Large intestine (tissue), 3 donors: Measurements from ENCODE around the gene TNFRSF18. TPM values are rescaled to one million over a fixed set of nuclear protein-coding genes. Genes with fewer than 3 reads are reported as not detected.

Experiments
- DNase-seq, 2 donors: peaks; one replicate each; pipeline versions ENCODE4 v3.0.0 to v3.0.0-alpha.2; 2013
- H3K27ac ChIP-seq: one replicate; pipeline ENCODE4 v1.5.1; 2013; ENCODE audit warnings: low read length
- H3K27me3 ChIP-seq: 2 replicates; pipeline ENCODE4 v1.6.1; 2013; ENCODE audit warnings: low read length; ENCODE audit not compliant: control insufficient read depth, insufficient read depth
- H3K36me3 ChIP-seq: 2 replicates; pipeline ENCODE4 v1.6.1; 2013; ENCODE audit warnings: low read length; ENCODE audit not compliant: control insufficient read depth, insufficient read depth
- H3K4me1 ChIP-seq: one replicate; pipeline ENCODE4 v1.6.1; 2013; ENCODE audit warnings: low read length; ENCODE audit not compliant: control insufficient read depth, insufficient read depth
- H3K4me3 ChIP-seq: one replicate; pipeline ENCODE4 v1.5.1; 2013; ENCODE audit warnings: low read length
- H3K9me3 ChIP-seq: one replicate; pipeline ENCODE4 v1.6.1; 2013; ENCODE audit warnings: mild to moderate bottlenecking, low read depth, low read length, moderate library complexity; ENCODE audit not compliant: control insufficient read depth
- WGBS: methylation state at CpG from one replicate; pipeline ENCODE4 v1.1.5; 2013; ENCODE audit warnings: low lambda C conversion rate; ENCODE audit not compliant: insufficient coverage; 5-methylcytosine and 5-hydroxymethylcytosine counted together
- polyA plus RNA-seq: library from polyadenylated mRNA; unstranded; fragments of 120-200 nt; gene quantifications from one replicate; pipeline ENCODE4 v1.2.1, GENCODE V29; 2013

Gene TNFRSF18
- polyA plus RNA-seq, 1 donor, result 0.49 TPM

GRCh38 chr1:1217621-1218523 lies 11.5 kb upstream of the TNFRSF18 start:
- Histone ChIP-seq H3K27ac (no peak overlapping the region), H3K4me3 (no peak overlapping the region), H3K4me1 (no peaks in the 10 kb centered on the region), H3K27me3 (no peaks in the 10 kb centered on the region), H3K9me3 (peaks cover 18% of the 10 kb centered on the region), H3K36me3 (peaks cover 69% of the 10 kb centered on the region)
- 100% methylated on average over 1 of the region's 52 CpGs for WGBS
- DNase-seq, result no peak

DNA sequence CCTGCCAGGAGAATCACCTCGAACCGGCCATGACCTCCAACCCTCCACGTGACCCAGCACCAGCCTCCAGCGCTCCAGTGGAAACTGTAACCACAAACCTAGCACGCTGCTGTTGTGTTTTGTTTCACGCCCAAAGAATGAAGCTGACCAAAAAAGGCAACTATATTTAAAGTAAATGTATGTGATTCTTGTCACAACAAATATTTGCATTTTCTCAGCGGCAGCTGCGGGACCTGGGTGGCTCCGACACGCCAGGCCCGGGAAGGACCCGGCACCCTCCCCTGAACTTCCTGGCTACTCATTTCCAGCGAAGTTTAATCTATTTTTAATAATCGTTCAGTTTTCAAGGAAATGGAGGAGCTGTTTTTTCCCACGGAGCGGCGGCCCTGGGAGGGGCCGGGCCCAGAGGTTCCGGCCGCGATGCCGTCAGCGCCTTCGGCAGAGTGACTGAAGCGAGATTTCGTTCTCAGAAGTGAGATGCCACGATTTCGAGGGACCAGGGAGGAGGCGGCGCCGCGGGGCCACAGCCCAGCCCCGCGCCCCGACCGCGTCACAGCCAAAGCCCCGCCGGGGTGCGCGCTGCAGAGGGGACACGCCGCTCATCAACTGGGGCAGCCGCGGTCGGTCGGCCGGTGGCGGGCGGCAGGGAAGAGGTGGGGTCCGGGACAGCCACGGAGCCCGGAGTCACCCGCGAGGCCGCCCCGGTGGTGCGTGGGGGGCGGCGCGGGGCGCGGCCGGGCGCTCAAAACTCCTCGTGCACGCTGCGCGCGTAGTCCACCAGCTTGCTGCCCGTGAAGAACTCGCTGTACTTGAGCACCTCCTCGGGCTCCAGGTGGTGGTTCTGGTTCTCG lies 10.6 kb upstream of the TNFRSF18 start:
- DNase-seq, result no peak
- no peak overlapping the region for H3K4me3 ChIP-seq
- WGBS, result no CpG with 5 or more reads among the region's 74 CpGs
- no peaks in the 10 kb centered on the region for H3K27me3 ChIP-seq
- H3K4me1 ChIP-seq, result no peaks in the 10 kb centered on the region
- no peak overlapping the region for H3K27ac ChIP-seq
- H3K36me3 ChIP-seq, result peaks cover 61% of the 10 kb centered on the region
- H3K9me3 ChIP-seq, result peaks cover 18% of the 10 kb centered on the region

GRCh38 chr1:1215881-1216605 lies 9.7 kb upstream of the TNFRSF18 start:
- peaks cover 18% of the 10 kb centered on the region for H3K9me3 ChIP-seq
- H3K27me3 ChIP-seq, result no peaks in the 10 kb centered on the region
- H3K27ac ChIP-seq, result no peak overlapping the region
- no peak overlapping the region for H3K4me3 ChIP-seq
- no CpG with 5 or more reads among the region's 21 CpGs for WGBS
- H3K36me3 ChIP-seq, result peaks cover 51% of the 10 kb centered on the region
- DNase-seq, result no peak
- no peaks in the 10 kb centered on the region for H3K4me1 ChIP-seq

GRCh38 chr1:1215080-1215676 lies 8.8 kb upstream of the TNFRSF18 start:
- no CpG with 5 or more reads among the region's 11 CpGs for WGBS
- Histone ChIP-seq H3K4me3 (no peak overlapping the region), H3K4me1 (no peaks in the 10 kb centered on the region), H3K9me3 (peaks cover 18% of the 10 kb centered on the region), H3K27me3 (no peaks in the 10 kb centered on the region), H3K36me3 (peaks cover 43% of the 10 kb centered on the region), H3K27ac (no peak overlapping the region)
- DNase-seq, result no peak

- no CpG with 5 or more reads among the region's 56 CpGs for WGBS
- DNase-seq, result no peak
- peaks cover 18% of the 10 kb centered on the region for H3K9me3 ChIP-seq
- no peaks in the 10 kb centered on the region for H3K4me1 ChIP-seq
- peaks cover 29% of the 10 kb centered on the region for H3K36me3 ChIP-seq
- peaks cover 6% of the 10 kb centered on the region for H3K27me3 ChIP-seq
- H3K27ac ChIP-seq, result no peak within 1 kb of the TSS
- no peak within 1 kb of the TSS for H3K4me3 ChIP-seq
Observed at GRCh38 chr1:1213345-1214265, 7.2 kb upstream of the TNFRSF18 start, which contains the start of gene TNFRSF4. TSS of gene TNFRSF4 (minus strand) at chr1:1214153. CDS start at chr1:1214127, 26 bp downstream.

DNA sequence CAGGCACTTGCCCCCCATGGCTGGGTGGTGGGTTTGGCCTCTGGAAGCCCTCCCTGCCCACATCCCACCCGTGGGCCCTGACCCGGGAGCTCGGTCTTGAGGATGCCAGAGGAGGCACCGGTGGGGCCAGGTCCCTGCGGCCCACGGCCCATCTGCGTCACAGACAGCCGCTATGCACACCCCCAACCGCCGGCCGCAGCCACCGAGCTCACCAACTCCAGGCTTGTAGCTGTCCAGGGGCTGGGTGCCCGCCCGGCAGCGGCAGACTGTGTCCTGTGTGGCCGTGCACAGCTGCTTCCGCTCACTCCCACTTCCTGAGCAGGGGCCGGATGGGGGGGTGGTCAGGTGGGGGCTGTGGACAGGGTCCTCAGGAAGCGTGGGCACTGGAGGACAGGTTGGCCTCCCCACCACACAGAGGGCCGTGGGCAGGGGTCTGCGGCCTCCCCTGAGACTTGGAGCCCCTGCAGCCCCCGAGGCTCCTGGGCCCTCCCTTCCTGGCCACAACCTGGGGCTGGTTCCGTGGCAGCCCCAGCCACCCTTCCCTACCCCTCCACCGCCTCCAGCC lies 6.5 kb upstream of the TNFRSF18 start:
- no peaks in the 10 kb centered on the region for H3K4me1 ChIP-seq

GRCh38 chr1:1211541-1212441 lies 5.4 kb upstream of the TNFRSF18 start:
- WGBS, result no CpG with 5 or more reads among the region's 28 CpGs
- Histone ChIP-seq H3K9me3 (peaks cover 5% of the 10 kb centered on the region), H3K27ac (no peak overlapping the region), H3K4me3 (no peak overlapping the region), H3K4me1 (no peaks in the 10 kb centered on the region), H3K36me3 (peaks cover 14% of the 10 kb centered on the region), H3K27me3 (peaks cover 22% of the 10 kb centered on the region)
- DNase-seq, result no peak

More for the DNA sequence above, 6.5 kb upstream of the TNFRSF18 start:
- H3K4me3 ChIP-seq, result no peak overlapping the region
- H3K27me3 ChIP-seq, result peaks cover 13% of the 10 kb centered on the region
- no CpG with 5 or more reads among the region's 24 CpGs for WGBS
- no peak for DNase-seq
- peaks cover 11% of the 10 kb centered on the region for H3K9me3 ChIP-seq
- no peak overlapping the region for H3K27ac ChIP-seq
- H3K36me3 ChIP-seq, result peaks cover 21% of the 10 kb centered on the region

GRCh38 chr1:1210726-1211540 lies 4.5 kb upstream of the TNFRSF18 start:
- no peak overlapping the region for H3K4me3 ChIP-seq
- H3K9me3 ChIP-seq, result peaks cover 5% of the 10 kb centered on the region
- peaks cover 5% of the 10 kb centered on the region for H3K4me1 ChIP-seq
- H3K36me3 ChIP-seq, result peaks cover 5% of the 10 kb centered on the region
- no peak overlapping the region for H3K27ac ChIP-seq
- no CpG with 5 or more reads among the region's 31 CpGs for WGBS
- H3K27me3 ChIP-seq, result peaks cover 30% of the 10 kb centered on the region
- DNase-seq, result no peak
